Right lobe of liver (tissue), 4 donors: ENCODE data around the gene ARMH3.

Experiments used
- POLR2A ChIP-seq: fragments of 450-650 bp; IDR thresholded peaks from one replicate; pipeline ENCODE4 v1.6.1; 2017; ENCODE audit warnings: antibody characterized with exemption, mild to moderate bottlenecking
- TF ChIP-seq, protein P1 (sequence below), 4 donors: fragments of 200-600 bp in 3 of 4; fragments of 450-650 bp in 1 of 4; IDR thresholded peaks; one replicate each; pipeline versions ENCODE4 v1.5.1 to v1.8.0; 2016 to 2022; ENCODE audit warnings: antibody characterized with exemption in 4 of 4, mild to moderate bottlenecking in 2 of 4
- donor health status: DM: no; HTN: no; CAD: no.
- donor health status: DM: no; HTN: no; CAD: no.
- donor health status: DM: no; HTN: yes; CAD: no.

DNA sequence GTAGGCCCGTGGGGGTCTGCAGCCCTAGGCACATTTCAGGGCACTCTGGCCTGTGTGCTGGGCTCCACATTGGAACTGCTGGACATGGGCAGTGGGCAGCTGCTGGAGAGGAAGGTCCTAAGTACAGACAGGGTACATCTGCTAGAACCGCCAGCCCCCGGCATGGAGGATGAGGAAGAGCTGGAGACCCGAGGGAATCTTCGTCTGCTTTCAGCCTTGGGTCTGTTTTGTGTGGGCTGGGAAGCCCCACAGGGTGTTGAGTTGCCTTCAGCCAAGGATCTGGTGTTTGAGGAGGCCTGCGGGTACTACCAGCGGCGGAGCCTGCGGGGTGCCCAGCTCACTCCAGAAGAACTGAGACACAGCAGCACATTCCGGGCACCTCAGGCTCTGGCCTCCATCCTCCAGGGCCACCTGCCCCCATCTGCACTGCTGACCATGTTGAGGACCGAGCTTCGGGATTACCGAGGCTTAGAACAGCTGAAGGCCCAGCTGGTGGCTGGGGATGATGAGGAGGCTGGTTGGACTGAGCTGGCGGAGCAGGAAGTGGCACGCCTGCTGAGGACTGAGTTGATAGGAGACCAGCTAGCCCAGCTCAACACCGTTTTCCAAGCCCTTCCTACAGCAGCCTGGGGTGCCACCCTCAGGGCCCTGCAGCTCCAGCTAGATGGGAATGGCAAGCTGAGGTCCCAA is 10.6 kb upstream of the ARMH3 start:
- TF ChIP-seq POLR2A, result no peak
- TF ChIP-seq, protein P1, sequence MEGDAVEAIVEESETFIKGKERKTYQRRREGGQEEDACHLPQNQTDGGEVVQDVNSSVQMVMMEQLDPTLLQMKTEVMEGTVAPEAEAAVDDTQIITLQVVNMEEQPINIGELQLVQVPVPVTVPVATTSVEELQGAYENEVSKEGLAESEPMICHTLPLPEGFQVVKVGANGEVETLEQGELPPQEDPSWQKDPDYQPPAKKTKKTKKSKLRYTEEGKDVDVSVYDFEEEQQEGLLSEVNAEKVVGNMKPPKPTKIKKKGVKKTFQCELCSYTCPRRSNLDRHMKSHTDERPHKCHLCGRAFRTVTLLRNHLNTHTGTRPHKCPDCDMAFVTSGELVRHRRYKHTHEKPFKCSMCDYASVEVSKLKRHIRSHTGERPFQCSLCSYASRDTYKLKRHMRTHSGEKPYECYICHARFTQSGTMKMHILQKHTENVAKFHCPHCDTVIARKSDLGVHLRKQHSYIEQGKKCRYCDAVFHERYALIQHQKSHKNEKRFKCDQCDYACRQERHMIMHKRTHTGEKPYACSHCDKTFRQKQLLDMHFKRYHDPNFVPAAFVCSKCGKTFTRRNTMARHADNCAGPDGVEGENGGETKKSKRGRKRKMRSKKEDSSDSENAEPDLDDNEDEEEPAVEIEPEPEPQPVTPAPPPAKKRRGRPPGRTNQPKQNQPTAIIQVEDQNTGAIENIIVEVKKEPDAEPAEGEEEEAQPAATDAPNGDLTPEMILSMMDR (IDR thresholded peaks at IDR 0.05), result no peak
